OCI-LY7 (cell line): ENCODE results near the gene ZNF326. TPM values are rescaled to one million over a fixed set of nuclear protein-coding genes. Genes with fewer than 3 reads are reported as not detected.

Experiments
- BruUV-seq: library from RNA; stranded (reverse); fragments of 400-500 nt; replicated peaks from 2 replicates; lab custom pipeline; 2021; lab: Mats Ljungman, UMichigan
- CTCF ChIA-PET: fragments of 300-600 bp; sonication (Branson Sonifier 250); formaldehyde crosslinking; loops from one replicate; lab custom pipeline; 2022; ENCODE audit warnings: antibody characterized with exemption; ENCODE audit not compliant: unreplicated experiment; lab: Charles Lee
- POLR2A ChIA-PET: fragments of 300-600 bp; sonication (Branson Sonifier 250); formaldehyde crosslinking; loops from one replicate; lab custom pipeline; 2022; ENCODE audit warnings: antibody characterized with exemption; lab: Charles Lee
- DNase-seq: peaks from one replicate; pipeline ENCODE4 v3.0.0-alpha.2; 2015; ENCODE audit warnings: low spot score
- H2AFZ ChIP-seq: fragments of 200-600 bp; sonication (generic), shearing (Covaris generic); 2 replicates; pipeline ENCODE4 v1.6.1; 2014; ENCODE audit warnings: mild to moderate bottlenecking, antibody characterized with exemption, low read length, moderate library complexity
- H3K27ac ChIP-seq: fragments of 200-600 bp; sonication (generic); 2 replicates; pipeline ENCODE4 v1.5.1; 2014; ENCODE audit warnings: mixed run types, low read depth, mild to moderate bottlenecking, moderate library complexity, low read length, inconsistent platforms; ENCODE audit not compliant: poor library complexity, severe bottlenecking
- H3K36me3 ChIP-seq: fragments of 200-600 bp; sonication (generic); 2 replicates; pipeline ENCODE4 v1.6.1; 2014; ENCODE audit warnings: mild to moderate bottlenecking, antibody characterized with exemption, low read length, moderate library complexity, mixed read lengths; ENCODE audit not compliant: insufficient read depth
- H3K4me1 ChIP-seq: fragments of 200-600 bp; sonication (generic); 2 replicates; pipeline ENCODE4 v1.5.1; 2014; ENCODE audit warnings: mild to moderate bottlenecking, low read length; ENCODE audit not compliant: insufficient read depth, poor library complexity, severe bottlenecking
- H3K4me2 ChIP-seq: fragments of 200-600 bp; sonication (generic); 2 replicates; pipeline ENCODE4 v1.6.1; 2014; ENCODE audit warnings: mild to moderate bottlenecking, low read length
- H3K4me3 ChIP-seq: fragments of 200-600 bp; sonication (generic); 2 replicates; pipeline ENCODE4 v1.5.1; 2014; ENCODE audit warnings: mild to moderate bottlenecking, low read depth, low read length; ENCODE audit not compliant: poor library complexity, severe bottlenecking
- H3K79me2 ChIP-seq: fragments of 200-600 bp; sonication (generic); 2 replicates; pipeline ENCODE4 v1.6.1; 2016; ENCODE audit warnings: low read depth, mild to moderate bottlenecking, low read length, moderate library complexity, mixed read lengths; ENCODE audit not compliant: insufficient read depth
- H3K9me2 ChIP-seq: fragments of 200-600 bp; sonication (generic); 2 replicates; pipeline ENCODE4 v1.6.1; 2016; ENCODE audit warnings: mild to moderate bottlenecking, low read length, mixed read lengths; ENCODE audit not compliant: insufficient read depth
- H3K9me3 ChIP-seq: fragments of 200-600 bp; sonication (generic); 2 replicates; pipeline ENCODE4 v1.6.1; 2014; ENCODE audit warnings: mild to moderate bottlenecking, mixed run types, low read length, mixed read lengths
- H4K20me1 ChIP-seq: fragments of 200-600 bp; sonication (generic); 2 replicates; pipeline ENCODE4 v1.6.1; 2014; ENCODE audit warnings: mild to moderate bottlenecking, antibody characterized with exemption, low read length, moderate library complexity, mixed read lengths; ENCODE audit not compliant: insufficient read depth
- EZH2phosphoT487 ChIP-seq: fragments of 200-600 bp; sonication (generic); IDR thresholded peaks from 2 replicates; pipeline ENCODE4 v1.6.1; 2018; ENCODE audit warnings: low read depth, borderline replicate concordance, mild to moderate bottlenecking, mixed run types, antibody characterized with exemption, low read length, moderate library complexity, mixed read lengths
- intact Hi-C: fragments of 100-400 bp; cut with micrococcal nuclease; formaldehyde crosslinking; loops from one replicate; pipeline ENCODE4 v1.10.0; 2022; ENCODE audit not compliant: unreplicated experiment
- total RNA-seq, 2 experiments: library from RNA; depleted of rRNA in 1 of 2; stranded (reverse); fragments of >200 nt in 1 of 2; shearing (Covaris generic) in 1 of 2; gene quantifications; 2 replicates each; pipeline ENCODE4 v1.2.3, GENCODE V29; 2014 to 2022
- TF ChIP-seq, protein P1 (sequence below): fragments of 200-600 bp; sonication (generic); conservative IDR thresholded peaks from 2 replicates; pipeline ENCODE4 v1.5.1; 2014; ENCODE audit warnings: mild to moderate bottlenecking, antibody characterized with exemption, low read length, moderate library complexity, mixed read lengths

Gene ZNF326
- total RNA-seq, 2 experiments from 2014 or later, result 11.5 to 43.5 TPM

- Histone ChIP-seq H3K36me3 (peaks cover 71% of the 10 kb centered on the region), H3K4me3 (no peak overlapping the region), H3K9me2 (no peaks in the 10 kb centered on the region), H3K9me3 (no peaks in the 10 kb centered on the region), H3K27ac (no peak overlapping the region), H3K79me2 (peaks cover 96% of the 10 kb centered on the region), H2AFZ (no peak overlapping the region), H4K20me1 (peaks cover 26% of the 10 kb centered on the region), H3K4me1 (peaks cover 15% of the 10 kb centered on the region), H3K4me2 (no peak overlapping the region)
- peak; percentile 36 for DNase-seq
- intact Hi-C loops, result no loop called here
- ChIA-PET POLR2A (interaction anchor here (0.5 kb wide), 1 partner anchor 229 kb away, joined by 3 read pairs; no protein-coding TSS in a partner anchor), CTCF (no interaction called here)
- BruUV-seq, result no TSS peak
- TF ChIP-seq EZH2phosphoT487, result no peak
- TF ChIP-seq, protein P1, sequence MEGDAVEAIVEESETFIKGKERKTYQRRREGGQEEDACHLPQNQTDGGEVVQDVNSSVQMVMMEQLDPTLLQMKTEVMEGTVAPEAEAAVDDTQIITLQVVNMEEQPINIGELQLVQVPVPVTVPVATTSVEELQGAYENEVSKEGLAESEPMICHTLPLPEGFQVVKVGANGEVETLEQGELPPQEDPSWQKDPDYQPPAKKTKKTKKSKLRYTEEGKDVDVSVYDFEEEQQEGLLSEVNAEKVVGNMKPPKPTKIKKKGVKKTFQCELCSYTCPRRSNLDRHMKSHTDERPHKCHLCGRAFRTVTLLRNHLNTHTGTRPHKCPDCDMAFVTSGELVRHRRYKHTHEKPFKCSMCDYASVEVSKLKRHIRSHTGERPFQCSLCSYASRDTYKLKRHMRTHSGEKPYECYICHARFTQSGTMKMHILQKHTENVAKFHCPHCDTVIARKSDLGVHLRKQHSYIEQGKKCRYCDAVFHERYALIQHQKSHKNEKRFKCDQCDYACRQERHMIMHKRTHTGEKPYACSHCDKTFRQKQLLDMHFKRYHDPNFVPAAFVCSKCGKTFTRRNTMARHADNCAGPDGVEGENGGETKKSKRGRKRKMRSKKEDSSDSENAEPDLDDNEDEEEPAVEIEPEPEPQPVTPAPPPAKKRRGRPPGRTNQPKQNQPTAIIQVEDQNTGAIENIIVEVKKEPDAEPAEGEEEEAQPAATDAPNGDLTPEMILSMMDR, result peak; percentile 71
Measured at GRCh38 chr1:90000934-90001676, 6.2 kb downstream of the ZNF326 start.

- ChIA-PET CTCF (no interaction called here), POLR2A (interaction anchor here (0.5 to 1.6 kb wide), 2 partner anchors 9 to 77 kb away, joined by 5 read pairs; no protein-coding TSS in a partner anchor)
- Histone ChIP-seq H3K9me2 (no peaks in the 10 kb centered on the region), H3K4me2 (no peak overlapping the region), H3K4me1 (no peaks in the 10 kb centered on the region), H2AFZ (no peak overlapping the region), H3K4me3 (no peak overlapping the region), H4K20me1 (peaks cover 10% of the 10 kb centered on the region; the same call in 1 of the 2 replicates), H3K79me2 (peaks cover 49% of the 10 kb centered on the region; the same call in 1 of the 2 replicates), H3K36me3 (peaks cover 84% of the 10 kb centered on the region), H3K27ac (no peak overlapping the region), H3K9me3 (no peaks in the 10 kb centered on the region)
- DNase-seq, result no peak
- intact Hi-C loops, result no loop called here
- no peak for TF ChIP-seq EZH2phosphoT487
- TF ChIP-seq, protein P1, result no peak
- no TSS peak for BruUV-seq
Measured at GRCh38 chr1:90007979-90008404, 13.1 kb downstream of the ZNF326 start.

DNA sequence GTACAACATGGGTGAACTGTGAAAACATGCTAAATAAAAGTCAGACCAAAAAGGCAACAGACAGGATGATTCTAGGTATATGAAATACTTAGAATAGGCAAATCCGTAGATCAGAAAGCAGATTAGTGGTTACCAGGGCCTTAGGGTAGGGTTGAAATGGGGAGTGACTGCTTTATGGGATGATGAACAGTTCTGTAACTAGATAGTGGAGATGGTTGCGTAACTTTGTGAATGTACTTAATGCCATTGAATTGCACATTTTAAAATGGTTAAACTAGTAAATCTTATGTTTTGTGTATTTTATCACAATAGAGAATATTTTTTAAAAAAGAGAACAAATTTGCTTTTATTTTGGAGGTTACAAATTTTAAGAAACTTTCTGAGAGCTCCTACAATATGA lies 17.4 kb downstream of the ZNF326 start:
- intact Hi-C loops, result no loop called here
- H3K9me2 ChIP-seq, result no peaks in the 10 kb centered on the region
- BruUV-seq, result no TSS peak
- H3K4me3 ChIP-seq, result no peak overlapping the region
- ChIA-PET CTCF (no interaction called here), POLR2A (no interaction called here)
- no peaks in the 10 kb centered on the region; the same call in 1 of the 2 replicates for H4K20me1 ChIP-seq
- H3K9me3 ChIP-seq, result no peaks in the 10 kb centered on the region
- DNase-seq, result no peak
- peaks cover 97% of the 10 kb centered on the region for H3K36me3 ChIP-seq
- no peak overlapping the region for H3K27ac ChIP-seq
- no peaks in the 10 kb centered on the region for H3K4me1 ChIP-seq
- no peak overlapping the region for H3K4me2 ChIP-seq
- TF ChIP-seq, protein P1, result no peak
- TF ChIP-seq EZH2phosphoT487, result no peak
- peaks cover 11% of the 10 kb centered on the region; the same call in 1 of the 2 replicates for H3K79me2 ChIP-seq
- H2AFZ ChIP-seq, result no peak overlapping the region
